ENCODE results near the gene NEURL1.
"Not testable (repeated sequence)": the region's sequence is repeated elsewhere in the genome, so short reads cannot be mapped to it uniquely, and the experiment has no call there.

Gene NEURL1

DNA sequence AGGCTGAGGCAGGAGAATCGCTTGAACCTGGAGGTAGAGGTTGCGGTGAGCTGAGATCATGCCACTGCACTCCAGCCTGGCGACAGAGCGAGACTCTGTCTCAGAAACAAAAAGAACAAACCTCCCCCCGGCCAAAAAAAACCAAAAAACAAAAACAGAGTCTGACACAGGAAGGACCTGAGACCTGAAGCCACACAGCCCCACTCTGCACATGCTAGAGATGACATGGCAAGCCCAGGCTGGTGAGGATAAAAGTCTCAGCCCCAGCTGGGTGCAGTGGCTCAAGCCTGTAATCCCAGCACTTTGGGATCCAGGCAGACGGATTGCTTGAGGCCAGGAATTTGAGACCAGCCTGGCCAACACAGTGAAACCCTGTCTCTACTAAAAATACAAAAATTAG lies 139.4 kb downstream of the NEURL1 start:
- not testable (repeated sequence) for DNase-seq

DNA sequence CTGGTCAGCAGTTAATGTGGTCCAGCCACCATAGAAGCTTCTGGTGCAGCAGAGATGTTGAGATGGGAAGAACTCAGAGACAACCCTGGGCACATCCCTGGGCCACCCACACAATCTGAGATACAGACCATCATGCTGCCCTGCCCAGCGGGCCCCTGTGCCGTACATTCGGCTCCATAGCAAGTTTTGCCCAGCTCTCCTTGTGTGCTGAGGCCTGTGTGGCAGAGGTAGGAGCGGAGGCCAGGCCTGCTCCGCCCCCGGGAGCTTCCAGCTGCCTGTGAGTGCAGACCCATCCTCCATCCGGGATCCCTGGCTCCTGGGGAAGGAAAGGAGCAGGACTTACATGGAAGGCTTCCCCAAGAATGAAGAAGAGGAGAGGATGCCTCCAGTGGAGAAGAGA lies 140.3 kb downstream of the NEURL1 start:
- DNase-seq, result no peak

DNA sequence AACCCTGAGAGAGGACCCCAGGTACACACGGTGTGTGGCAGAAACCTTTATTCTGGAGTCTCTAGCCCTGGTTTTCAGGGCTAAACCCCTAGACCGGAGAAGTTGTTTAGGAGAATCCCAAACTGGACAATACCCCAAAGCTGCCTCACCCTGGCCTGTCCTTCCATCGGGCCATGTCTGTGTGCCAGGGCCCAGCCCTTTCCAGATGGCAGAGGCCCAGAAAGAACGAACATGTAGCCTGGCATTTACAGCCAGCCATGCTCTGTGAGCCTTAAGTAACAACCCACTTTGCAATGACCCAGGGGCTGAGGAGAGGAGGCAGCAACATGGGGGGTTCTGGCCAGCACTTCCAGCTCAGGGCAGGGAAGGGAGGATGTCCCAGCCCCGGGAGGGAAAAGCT lies 142.1 kb downstream of the NEURL1 start:
- DNase-seq, result no peak

DNA sequence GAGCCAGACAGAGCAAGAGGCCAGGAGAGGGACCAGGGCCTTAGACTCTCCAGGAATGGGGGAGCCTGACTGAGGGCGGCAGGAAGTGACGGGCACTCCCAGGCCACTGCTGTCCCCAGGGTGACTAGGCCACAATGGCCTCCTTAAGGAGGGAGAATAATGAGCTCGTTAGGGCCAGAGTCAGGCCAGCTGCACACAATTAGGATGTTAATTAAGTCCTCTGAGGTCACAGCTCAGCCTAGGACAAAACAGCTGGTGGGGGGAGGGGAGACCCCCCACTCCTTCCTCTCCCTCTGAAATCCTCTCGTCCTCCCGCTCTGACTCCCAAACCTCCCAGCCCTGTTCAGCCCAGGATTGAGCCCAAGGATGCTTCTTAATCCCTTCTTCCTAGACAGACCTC lies 143.0 kb downstream of the NEURL1 start:
- DNase-seq, result no peak

DNA sequence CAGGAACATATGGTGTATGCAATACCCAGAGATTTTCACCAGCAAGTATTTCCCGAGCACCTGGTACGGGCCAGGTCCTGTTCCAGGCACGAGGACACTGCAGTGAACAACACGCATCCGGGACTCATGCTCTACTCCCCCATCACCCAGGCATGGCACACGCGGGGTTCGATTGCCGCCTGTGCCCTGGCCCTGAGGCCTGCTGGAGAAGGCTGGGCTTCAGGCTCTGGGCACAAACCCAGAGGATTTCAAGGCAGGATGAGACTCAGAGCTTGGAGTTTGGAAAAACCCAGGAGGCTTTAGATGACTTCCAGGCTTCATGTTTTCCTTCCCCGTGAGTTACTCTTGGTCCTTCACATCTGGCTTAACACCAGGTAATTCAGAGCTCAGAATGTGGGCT lies 143.5 kb downstream of the NEURL1 start:
- no peak for DNase-seq

DNA sequence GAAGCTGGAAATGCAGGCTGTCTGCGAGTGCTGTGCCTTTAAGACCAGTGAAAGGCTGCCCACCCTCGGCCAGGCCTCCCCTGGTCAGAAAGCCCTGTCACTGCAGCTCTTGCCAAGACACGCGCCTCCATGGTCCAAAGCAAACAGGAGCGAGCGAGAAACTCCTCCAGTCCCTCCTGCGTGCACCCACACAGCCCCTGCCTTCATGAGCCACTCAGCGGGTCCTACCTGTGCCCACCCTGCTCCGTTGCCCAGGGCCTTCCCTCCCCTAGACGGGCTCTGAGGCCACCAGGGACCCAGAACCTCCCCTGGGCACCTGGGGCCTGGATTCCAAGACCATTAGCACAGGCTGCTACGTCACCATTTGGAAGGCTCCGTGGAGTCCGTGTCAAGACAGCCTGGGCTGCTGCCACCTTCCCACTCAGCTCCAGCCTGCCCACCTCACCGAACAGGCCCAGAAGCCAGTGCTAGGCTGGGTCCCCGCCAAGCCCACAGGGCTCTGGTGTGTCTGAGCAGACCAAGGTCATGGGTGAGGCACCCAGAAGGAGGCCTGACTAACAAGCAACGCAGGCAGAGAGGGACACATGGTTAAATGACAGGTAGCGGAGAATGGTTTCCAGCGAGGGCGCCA lies 144.5 kb downstream of the NEURL1 start:
- no peak for DNase-seq

DNA sequence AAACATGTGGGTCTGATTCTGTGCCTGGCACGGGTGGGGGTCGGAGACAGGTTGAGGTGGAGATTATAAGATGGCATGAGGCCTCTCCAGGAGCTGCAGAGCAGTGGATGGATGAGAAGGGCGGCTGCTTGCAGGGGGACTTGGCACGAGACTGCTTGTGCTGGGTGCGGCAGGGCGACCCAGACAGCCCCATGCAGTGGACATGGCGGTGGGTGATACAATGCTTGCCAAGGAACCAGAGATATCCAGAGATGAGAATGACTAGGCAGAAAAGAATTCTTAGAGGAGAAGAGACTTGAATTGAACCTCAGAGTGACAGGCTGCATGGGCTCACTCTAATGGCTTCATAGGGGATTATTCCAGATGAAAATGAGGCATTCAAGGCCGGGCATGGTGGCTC lies 145.4 kb downstream of the NEURL1 start:
- DNase-seq, result no peak

DNA sequence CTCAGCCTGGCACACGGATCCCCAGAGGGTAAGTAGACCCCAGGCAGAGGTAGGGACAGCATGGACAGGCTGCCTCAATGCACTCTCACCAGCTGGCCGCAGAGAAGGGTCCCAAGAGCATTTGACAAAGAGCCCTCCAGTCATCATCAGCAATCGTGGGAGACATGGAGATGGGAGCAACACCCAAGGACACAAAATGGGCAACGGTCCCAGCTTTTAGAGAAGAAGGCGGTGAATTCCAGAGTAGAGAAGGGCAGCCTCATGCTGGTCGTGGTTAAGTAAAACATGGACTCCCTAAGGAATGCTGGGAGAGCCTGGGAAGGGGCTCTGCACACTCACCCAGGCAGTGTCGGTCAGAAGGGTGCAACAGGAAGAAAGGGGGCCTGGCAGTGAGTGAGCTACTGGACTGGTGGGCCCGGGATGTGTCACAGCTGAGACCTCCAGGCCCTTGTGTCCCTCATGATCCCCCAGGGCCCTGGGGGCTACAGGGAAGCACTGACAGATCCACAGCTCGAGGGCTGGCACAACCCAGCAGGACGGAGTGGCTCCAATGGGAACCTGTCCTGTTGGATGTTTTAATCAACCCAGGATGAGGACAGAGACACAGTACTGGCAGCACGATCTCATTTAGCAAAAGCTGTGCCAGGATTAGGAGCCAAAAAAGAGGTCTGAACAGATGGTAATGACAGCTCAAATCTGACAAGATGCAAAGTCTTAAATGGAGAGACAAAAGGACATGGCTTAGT lies 147.1 kb downstream of the NEURL1 start:
- no peak for DNase-seq

DNA sequence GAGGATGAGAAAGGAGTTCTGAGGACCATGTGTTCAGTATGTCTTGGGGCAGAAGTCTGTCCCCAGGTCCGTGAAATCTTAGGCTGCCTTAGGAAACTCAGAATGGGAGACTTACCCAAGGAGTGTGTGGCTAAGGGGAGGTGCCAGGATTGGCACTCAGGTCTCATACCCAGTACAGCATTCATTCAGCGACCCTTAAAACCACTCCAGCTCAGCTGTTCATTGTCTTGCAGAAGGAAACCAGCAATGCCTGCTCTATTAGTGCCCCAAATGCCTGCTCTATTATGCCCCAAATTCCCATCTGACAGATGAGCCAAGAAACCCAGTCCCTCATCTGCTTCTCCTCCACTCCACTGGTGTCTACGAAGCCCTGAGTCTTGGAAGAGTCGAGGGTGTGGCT lies 147.8 kb downstream of the NEURL1 start:
- no peak for DNase-seq
